ENCODE measurements around the gene ITM2B. TPM values are rescaled to one million over a fixed set of nuclear protein-coding genes. Genes with fewer than 3 reads are reported as not detected.
A peak's percentile ranks its signal among the peaks of the same experiment; 100 is the strongest.
"Not testable (repeated sequence)": the region's sequence is repeated elsewhere in the genome, so short reads cannot be mapped to it uniquely, and the experiment has no call there.

The ITM2B gene
- 310 and 1,405 TPM in 2 replicates for total RNA-seq

GRCh38 chr13:48233046-48233888 is at the start of gene ITM2B:
ITM2B (plus strand) TSS chr13:48233206; CDS start chr13:48233361, 155 bp downstream.
- peak; percentile 34 for DNase-seq (ENCODE audit: low read depth)

GRCh38 chr13:48184260-48184659 is 48.7 kb upstream of the ITM2B start:
- no peak for DNase-seq (ENCODE audit: low read depth)

- DNase-seq (ENCODE audit: low read depth): peak; percentile 20
Measured at GRCh38 chr13:48185018-48185417, 48.0 kb upstream of the ITM2B start.

- DNase-seq (ENCODE audit: low read depth): no peak
Measured at GRCh38 chr13:48186722-48187121, 46.3 kb upstream of the ITM2B start.

GRCh38 chr13:48188131-48188530 is 44.9 kb upstream of the ITM2B start:
- DNase-seq (ENCODE audit: low read depth): no peak

- no peak for DNase-seq (ENCODE audit: low read depth)
Measured at GRCh38 chr13:48188601-48189000, 44.4 kb upstream of the ITM2B start.

GRCh38 chr13:48189171-48189570 is 43.8 kb upstream of the ITM2B start:
- no peak for DNase-seq (ENCODE audit: low read depth)

- DNase-seq (ENCODE audit: low read depth): no peak
Measured at GRCh38 chr13:48192411-48192935, 40.5 kb upstream of the ITM2B start.

GRCh38 chr13:48194379-48194754 is 38.6 kb upstream of the ITM2B start:
- DNase-seq (ENCODE audit: low read depth): peak; percentile 46

GRCh38 chr13:48199404-48199946 is 33.5 kb upstream of the ITM2B start:
- peak; percentile 38 for DNase-seq (ENCODE audit: low read depth)

- no peak for DNase-seq (ENCODE audit: low read depth)
Measured at GRCh38 chr13:48201044-48201443, 32.0 kb upstream of the ITM2B start.

GRCh38 chr13:48207207-48207606 is 25.8 kb upstream of the ITM2B start:
- not testable (repeated sequence) for DNase-seq (ENCODE audit: low read depth)

GRCh38 chr13:48210178-48210577 is 22.8 kb upstream of the ITM2B start:
- peak; percentile 100 for DNase-seq (ENCODE audit: low read depth)

GRCh38 chr13:48214519-48215121 is 18.4 kb upstream of the ITM2B start:
- peak; percentile 59 for DNase-seq (ENCODE audit: low read depth)

GRCh38 chr13:48215511-48216203 is 17.3 kb upstream of the ITM2B start:
- DNase-seq (ENCODE audit: low read depth): peak; percentile 47

GRCh38 chr13:48216204-48216711 is 16.7 kb upstream of the ITM2B start:
- no peak for DNase-seq (ENCODE audit: low read depth)

GRCh38 chr13:48220592-48220980 is 12.4 kb upstream of the ITM2B start:
- DNase-seq (ENCODE audit: low read depth): no peak

- peak; percentile 34 for DNase-seq (ENCODE audit: low read depth)
Measured at GRCh38 chr13:48220981-48221685, 11.9 kb upstream of the ITM2B start.

GRCh38 chr13:48221686-48222187 is 11.3 kb upstream of the ITM2B start:
- DNase-seq (ENCODE audit: low read depth): no peak

GRCh38 chr13:48222358-48223301 is 10.4 kb upstream of the ITM2B start:
- DNase-seq (ENCODE audit: low read depth): peak; percentile 72

Data from renal cortical epithelial cell (primary cell).